ENCODE measurements around the gene POLR2J2.
"Not testable (repeated sequence)": the region's sequence is repeated elsewhere in the genome, so short reads cannot be mapped to it uniquely, and the experiment has no call there.

POLR2J2 gene

GRCh38 chr7:102667523-102667922 is 3.9 kb downstream of the POLR2J2 start:
- not testable (repeated sequence) for DNase-seq

GRCh38 chr7:102666850-102667249 is 4.6 kb downstream of the POLR2J2 start:
- not testable (repeated sequence) for DNase-seq

GRCh38 chr7:102664765-102665164 is 6.7 kb downstream of the POLR2J2 start:
- DNase-seq = not testable (repeated sequence)

DNA sequence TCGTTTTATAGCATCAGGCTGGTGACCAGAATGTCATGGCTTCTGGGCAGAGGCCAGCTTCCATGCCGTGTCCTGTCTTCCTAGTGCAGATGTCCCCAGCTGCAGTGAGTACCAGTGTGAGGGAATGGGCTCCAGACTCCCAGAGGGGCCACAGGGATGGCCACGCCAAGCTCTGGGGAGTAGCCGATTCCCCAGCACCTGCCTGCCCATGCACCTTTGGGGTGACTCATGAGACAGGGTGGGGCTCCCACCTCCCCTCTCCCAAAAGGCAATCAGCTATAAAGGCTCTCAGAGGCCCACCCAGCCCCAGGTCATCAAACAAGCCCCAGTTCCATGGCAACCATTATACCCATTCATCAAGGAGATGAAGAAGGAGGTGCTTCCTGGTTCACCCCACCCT is 21.5 kb downstream of the POLR2J2 start, which contains the start of gene SPDYE2B:
Gene SPDYE2B, plus strand, starts transcription at position 396 of the 400 bp plus-strand sequence. CDS start 2,030 bp downstream, outside the sequence.
- not testable (repeated sequence) for DNase-seq

GRCh38 chr7:102647813-102648212 is 23.6 kb downstream of the POLR2J2 start:
- not testable (repeated sequence) for DNase-seq

DNA sequence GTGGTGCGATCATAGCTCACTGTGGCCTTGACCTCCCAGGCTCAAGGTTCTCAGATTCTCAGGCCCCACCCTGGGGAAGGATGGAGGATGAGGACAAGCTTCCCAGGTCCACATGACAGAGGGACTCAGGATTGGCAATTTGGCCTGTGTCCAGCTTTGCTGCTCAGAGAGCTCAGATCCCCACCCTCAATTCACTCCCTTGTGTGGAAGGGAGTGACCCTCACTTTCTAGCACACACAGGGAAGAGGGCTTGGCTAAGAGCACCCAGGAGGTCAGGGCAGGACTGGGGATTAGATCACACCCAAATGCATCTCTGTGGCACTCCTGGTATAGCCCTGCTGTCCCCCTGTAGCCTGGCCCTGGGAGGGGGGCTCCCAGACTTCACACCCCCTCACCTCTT is 28.1 kb downstream of the POLR2J2 start:
- DNase-seq = not testable (repeated sequence)

DNA sequence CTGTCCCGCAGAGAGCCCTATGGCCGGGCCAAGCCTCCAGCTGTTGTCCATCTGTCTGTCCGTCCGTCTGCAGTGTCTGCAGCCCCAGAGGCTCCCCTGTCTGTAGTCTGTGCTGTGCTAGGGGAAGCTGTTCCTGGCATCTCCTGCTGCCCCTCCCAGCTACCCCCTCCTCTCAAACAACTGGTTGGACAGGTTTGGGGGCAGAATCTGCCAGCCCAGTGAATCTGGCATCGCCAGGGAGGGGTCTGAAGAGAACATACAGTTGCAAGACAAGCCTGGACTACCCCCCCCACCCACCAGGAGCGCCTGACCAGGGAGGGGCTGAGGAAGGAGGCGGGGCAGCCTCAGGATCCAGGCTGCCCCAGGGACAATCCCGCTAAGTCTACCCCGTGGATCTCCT is 28.8 kb downstream of the POLR2J2 start, which contains the start of gene UPK3BL1:
Gene UPK3BL1, minus strand, starts transcription at position 101 of the 400 bp plus-strand sequence. Its CDS starts 50 bp downstream, at position 51.
- not testable (repeated sequence) for DNase-seq

- peak; percentile 11 for DNase-seq
Measured at GRCh38 chr7:102638848-102639247, 32.6 kb downstream of the POLR2J2 start.

DNA sequence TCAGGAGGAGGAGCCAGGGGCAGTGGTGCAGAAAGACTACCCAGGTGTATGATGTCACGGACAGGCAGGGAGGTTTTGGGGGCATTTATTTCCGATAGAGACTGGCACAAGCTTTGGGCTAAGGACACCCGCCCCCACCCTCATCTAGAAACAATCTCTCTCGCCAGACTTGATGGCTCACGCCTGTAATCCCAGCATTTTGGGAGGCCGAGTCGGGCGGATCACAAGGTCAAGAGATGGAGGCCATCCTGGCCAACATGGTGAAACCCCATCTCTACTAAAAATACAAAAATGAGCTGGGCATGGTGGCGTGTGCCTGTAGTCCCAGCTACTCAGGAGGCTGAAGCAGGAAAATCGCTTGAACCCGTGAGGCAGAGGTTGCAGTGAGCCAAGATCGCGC is 34.5 kb downstream of the POLR2J2 start:
- DNase-seq = not testable (repeated sequence)

DNA sequence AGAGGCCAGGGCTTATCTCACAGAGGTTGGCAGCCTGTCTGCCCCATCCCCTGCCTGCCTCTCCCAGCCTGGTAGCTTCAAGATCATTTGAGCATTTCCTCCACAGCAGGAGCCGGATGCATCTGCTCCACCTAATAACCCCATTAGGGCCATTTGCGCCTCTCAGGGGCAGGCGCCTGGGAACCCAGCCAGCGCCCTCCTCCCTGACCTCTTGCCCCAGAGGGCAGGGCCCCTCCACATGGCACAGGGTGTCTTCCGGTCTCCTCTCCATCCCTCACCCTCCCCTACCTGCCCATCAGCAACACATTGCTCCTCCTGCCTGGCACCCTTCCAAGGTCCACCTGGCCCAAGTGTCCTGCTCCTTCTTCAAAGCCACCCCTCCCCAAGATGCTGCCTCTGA is 36.1 kb downstream of the POLR2J2 start:
- DNase-seq = not testable (repeated sequence)

DNA sequence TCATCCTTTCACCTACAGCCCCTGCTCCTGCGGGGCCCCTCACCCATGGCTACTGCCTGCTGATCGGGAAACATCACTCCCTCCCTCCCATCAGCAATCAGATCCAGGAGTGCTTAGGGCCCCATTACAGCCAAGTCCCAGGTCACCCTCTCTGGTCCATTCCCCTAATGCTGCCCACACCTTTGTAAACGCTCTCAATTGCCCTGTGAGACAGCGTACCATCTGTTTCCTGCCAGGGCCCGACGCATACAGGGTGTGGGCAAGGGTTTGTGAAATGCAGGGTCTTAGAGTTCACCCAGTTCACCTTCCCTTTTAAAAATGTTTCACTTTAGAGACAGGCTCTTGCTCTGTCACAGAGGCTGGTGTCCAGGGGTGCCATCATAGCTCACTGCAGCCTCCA is 37.2 kb downstream of the POLR2J2 start:
- DNase-seq = not testable (repeated sequence)

GRCh38 chr7:102630622-102631021 is 40.8 kb downstream of the POLR2J2 start:
- DNase-seq = not testable (repeated sequence)

GRCh38 chr7:102627271-102627904 is 44.1 kb downstream of the POLR2J2 start:
- not testable (repeated sequence) for DNase-seq

- DNase-seq = not testable (repeated sequence)
Measured at GRCh38 chr7:102618122-102618521, 53.3 kb downstream of the POLR2J2 start.

GRCh38 chr7:102616507-102617125 is 54.8 kb downstream of the POLR2J2 start, which contains the start of gene RASA4:
Gene RASA4 (minus strand): TSS chr7:102616756. CDS start chr7:102616689, 67 bp downstream.
- peak; percentile 65 for DNase-seq
